SK-N-SH (cell line): ENCODE results near the gene PROX1.

Source experiments
- CTCF ChIP-seq: fragments of 200-600 bp; sonication (generic); IDR thresholded peaks from 2 replicates; pipeline ENCODE4 v1.6.1; 2017; ENCODE audit warnings: antibody characterized with exemption, mild to moderate bottlenecking, moderate library complexity
- GABPA ChIP-seq: IDR thresholded peaks from 2 replicates; pipeline ENCODE4 v1.4.0; 2012; ENCODE audit warnings: low read depth, mild to moderate bottlenecking
- NFIC ChIP-seq: IDR thresholded peaks from 2 replicates; pipeline ENCODE4 v1.4.0; 2012; ENCODE audit warnings: borderline replicate concordance
- POLR2AphosphoS5 ChIP-seq: IDR thresholded peaks from 2 replicates; pipeline ENCODE4 v1.6.1; 2012; ENCODE audit warnings: low read depth, low read length
- TAF1 ChIP-seq: IDR thresholded peaks from 2 replicates; pipeline ENCODE4 v1.6.1; 2012; ENCODE audit warnings: low read depth, mild to moderate bottlenecking, low read length, moderate library complexity, borderline replicate concordance
- TEAD4 ChIP-seq: IDR thresholded peaks from 2 replicates; pipeline ENCODE4 v1.4.0; 2012; ENCODE audit warnings: mild to moderate bottlenecking, borderline replicate concordance; ENCODE audit not compliant: insufficient read depth
- USF1 ChIP-seq: IDR thresholded peaks from 2 replicates; pipeline ENCODE4 v1.4.0; 2012; ENCODE audit warnings: low read depth, borderline replicate concordance

- TF ChIP-seq CTCF, result no peak
- TF ChIP-seq GABPA, result no peak
- no peak for TF ChIP-seq NFIC
- TF ChIP-seq TAF1, result no peak
- TF ChIP-seq POLR2AphosphoS5, result no peak
- TF ChIP-seq USF1, result no peak
- no peak for TF ChIP-seq TEAD4
Observed at GRCh38 chr1:213996320-213997037, 8.7 kb downstream of the PROX1 start.
